DND-41 (cell line): ENCODE measurements around the gene MSI2.

Experiments
- CTCF ChIP-seq: IDR thresholded peaks from 2 replicates; pipeline ENCODE4 v1.5.1; 2012; ENCODE audit warnings: borderline replicate concordance, low read length, moderate library complexity, mild to moderate bottlenecking; ENCODE audit not compliant: poor library complexity, severe bottlenecking; ENCODE audit errors: extremely low read depth
- EZH2 ChIP-seq: IDR thresholded peaks from 3 replicates; pipeline ENCODE4 v1.6.1; 2012; ENCODE audit warnings: borderline replicate concordance, low read depth, mild to moderate bottlenecking, moderate library complexity, low read length, inconsistent platforms; ENCODE audit not compliant: severe bottlenecking

GRCh38 chr17:57456622-57457021 is 200.3 kb downstream of the MSI2 start:
- no peak for TF ChIP-seq CTCF
- TF ChIP-seq EZH2: no peak
